ENCODE measurements around the gene CTNNBIP1.

Gene CTNNBIP1

DNA sequence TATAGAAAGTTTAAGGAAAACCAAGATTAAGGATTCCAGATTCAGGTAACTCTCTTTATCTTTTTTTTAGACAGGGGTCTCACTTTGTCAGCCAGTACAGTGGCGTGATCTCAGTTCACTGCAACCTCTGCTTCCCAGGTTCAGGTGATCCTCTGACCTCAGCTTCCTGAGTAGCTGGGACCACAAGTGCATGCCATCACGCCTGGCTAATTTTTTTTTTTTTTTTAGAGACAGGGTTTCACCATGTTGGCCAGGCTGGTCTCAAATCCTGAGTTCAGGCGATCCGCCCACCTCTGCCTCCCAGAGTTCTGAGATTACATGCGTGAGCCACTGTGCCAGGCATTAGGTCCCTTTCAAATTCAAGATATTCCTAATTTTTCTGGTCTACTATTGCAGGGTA, 17.2 kb upstream of the CTNNBIP1 start:
- Histone ChIP-seq H3K27me3 (ENCODE audit: insufficient read depth, low read length) (no peaks in the 10 kb centered on the region), H3F3A (ENCODE audit: insufficient read depth, low read length) (peaks cover 3% of the 10 kb centered on the region; the same call in 1 of the 2 replicates), H3K9me3 (ENCODE audit: low read length) (no peaks in the 10 kb centered on the region), H3K9me2 (ENCODE audit: low read depth, low read length) (no peaks in the 10 kb centered on the region), H3K4me1 (ENCODE audit: insufficient read depth, low read length, severe bottlenecking) (peaks cover 9% of the 10 kb centered on the region), H3K36me3 (ENCODE audit: insufficient read depth, low read length) (peaks cover 26% of the 10 kb centered on the region), H3K4me3 (ENCODE audit: low read depth, low read length, poor library complexity, severe bottlenecking) (no peak overlapping the region), H2AFZ (ENCODE audit: low read length) (no peak overlapping the region), H3K27ac (ENCODE audit: low read depth, low read length, poor library complexity, severe bottlenecking) (no peak overlapping the region), H3K9ac (ENCODE audit: low read length) (no peak overlapping the region), H3K4me2 (ENCODE audit: low read length) (no peak overlapping the region), H3K79me2 (ENCODE audit: insufficient read depth, low read length) (no peaks in the 10 kb centered on the region), H4K20me1 (ENCODE audit: insufficient read depth, low read length) (no peaks in the 10 kb centered on the region)
- TF ChIP-seq, protein P1, sequence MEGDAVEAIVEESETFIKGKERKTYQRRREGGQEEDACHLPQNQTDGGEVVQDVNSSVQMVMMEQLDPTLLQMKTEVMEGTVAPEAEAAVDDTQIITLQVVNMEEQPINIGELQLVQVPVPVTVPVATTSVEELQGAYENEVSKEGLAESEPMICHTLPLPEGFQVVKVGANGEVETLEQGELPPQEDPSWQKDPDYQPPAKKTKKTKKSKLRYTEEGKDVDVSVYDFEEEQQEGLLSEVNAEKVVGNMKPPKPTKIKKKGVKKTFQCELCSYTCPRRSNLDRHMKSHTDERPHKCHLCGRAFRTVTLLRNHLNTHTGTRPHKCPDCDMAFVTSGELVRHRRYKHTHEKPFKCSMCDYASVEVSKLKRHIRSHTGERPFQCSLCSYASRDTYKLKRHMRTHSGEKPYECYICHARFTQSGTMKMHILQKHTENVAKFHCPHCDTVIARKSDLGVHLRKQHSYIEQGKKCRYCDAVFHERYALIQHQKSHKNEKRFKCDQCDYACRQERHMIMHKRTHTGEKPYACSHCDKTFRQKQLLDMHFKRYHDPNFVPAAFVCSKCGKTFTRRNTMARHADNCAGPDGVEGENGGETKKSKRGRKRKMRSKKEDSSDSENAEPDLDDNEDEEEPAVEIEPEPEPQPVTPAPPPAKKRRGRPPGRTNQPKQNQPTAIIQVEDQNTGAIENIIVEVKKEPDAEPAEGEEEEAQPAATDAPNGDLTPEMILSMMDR (IDR thresholded peaks at IDR 0.05; ENCODE audit: low read length), result no peak
- no peak for TF ChIP-seq EZH2 (IDR thresholded peaks at IDR 0.05; ENCODE audit: borderline replicate concordance, low read length)

DNA sequence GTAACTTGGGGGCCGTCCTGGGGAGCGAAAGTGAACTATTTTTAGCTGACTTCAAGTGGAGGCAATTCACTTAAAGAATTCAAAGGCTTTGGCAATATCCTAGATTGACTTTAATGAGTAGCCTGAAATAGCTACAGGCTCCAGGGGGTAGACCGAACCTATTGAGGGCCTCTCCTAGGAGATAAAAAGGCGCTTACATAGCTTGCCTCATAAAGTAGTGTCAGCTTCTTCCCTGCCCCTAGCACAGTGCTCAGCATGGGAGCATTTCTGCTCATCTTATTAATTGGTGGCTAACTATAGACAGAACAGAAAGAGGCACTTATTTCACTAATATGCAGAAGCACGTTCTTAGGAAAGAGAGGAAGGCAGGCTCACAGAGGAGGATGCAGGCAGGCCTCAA, 12.3 kb upstream of the CTNNBIP1 start:
- Histone ChIP-seq H3K4me3 (ENCODE audit: low read depth, low read length, poor library complexity, severe bottlenecking) (no peak overlapping the region), H3K4me2 (ENCODE audit: low read length) (no peak overlapping the region), H3K27ac (ENCODE audit: low read depth, low read length, poor library complexity, severe bottlenecking) (no peak overlapping the region), H3F3A (ENCODE audit: insufficient read depth, low read length) (peaks cover 3% of the 10 kb centered on the region; the same call in 1 of the 2 replicates), H3K9me2 (ENCODE audit: low read depth, low read length) (no peaks in the 10 kb centered on the region), H4K20me1 (ENCODE audit: insufficient read depth, low read length) (no peaks in the 10 kb centered on the region), H2AFZ (ENCODE audit: low read length) (no peak overlapping the region), H3K9ac (ENCODE audit: low read length) (no peak overlapping the region), H3K36me3 (ENCODE audit: insufficient read depth, low read length) (no peaks in the 10 kb centered on the region), H3K9me3 (ENCODE audit: low read length) (no peaks in the 10 kb centered on the region), H3K79me2 (ENCODE audit: insufficient read depth, low read length) (no peaks in the 10 kb centered on the region), H3K4me1 (ENCODE audit: insufficient read depth, low read length, severe bottlenecking) (peaks cover 4% of the 10 kb centered on the region), H3K27me3 (ENCODE audit: insufficient read depth, low read length) (no peaks in the 10 kb centered on the region)
- no peak for TF ChIP-seq EZH2 (IDR thresholded peaks at IDR 0.05; ENCODE audit: borderline replicate concordance, low read length)
- TF ChIP-seq, protein P1 (IDR thresholded peaks at IDR 0.05; ENCODE audit: low read length), result no peak

DNA sequence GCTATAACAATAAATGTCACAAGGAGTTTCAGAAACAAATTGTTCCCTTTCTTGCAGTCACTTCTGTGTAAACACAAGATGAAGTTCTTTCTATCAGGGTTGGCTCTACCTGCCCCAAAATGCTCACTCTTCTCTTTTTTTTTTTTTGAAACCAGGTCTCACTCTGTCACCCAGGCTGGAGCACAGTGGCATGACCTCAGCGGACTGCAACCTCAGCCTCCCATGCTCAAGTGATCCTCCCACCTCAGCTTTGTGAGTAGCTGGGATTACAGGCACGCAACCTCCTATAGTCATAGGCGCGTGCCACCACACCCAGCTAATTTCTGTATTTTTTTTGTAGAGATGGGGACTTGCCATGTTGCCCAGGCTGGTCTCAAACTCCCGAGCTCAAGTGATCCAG, 10.5 kb upstream of the CTNNBIP1 start:
- TF ChIP-seq, protein P1 (IDR thresholded peaks at IDR 0.05; ENCODE audit: low read length), result no peak
- no peak for TF ChIP-seq EZH2 (IDR thresholded peaks at IDR 0.05; ENCODE audit: borderline replicate concordance, low read length)
- Histone ChIP-seq H3K79me2 (ENCODE audit: insufficient read depth, low read length) (no peaks in the 10 kb centered on the region), H3K36me3 (ENCODE audit: insufficient read depth, low read length) (no peaks in the 10 kb centered on the region), H3K4me2 (ENCODE audit: low read length) (no peak overlapping the region), H4K20me1 (ENCODE audit: insufficient read depth, low read length) (no peaks in the 10 kb centered on the region), H3K27ac (ENCODE audit: low read depth, low read length, poor library complexity, severe bottlenecking) (no peak overlapping the region), H3K27me3 (ENCODE audit: insufficient read depth, low read length) (no peaks in the 10 kb centered on the region), H3K9ac (ENCODE audit: low read length) (no peak overlapping the region), H3K4me1 (ENCODE audit: insufficient read depth, low read length, severe bottlenecking) (no peaks in the 10 kb centered on the region), H3K9me2 (ENCODE audit: low read depth, low read length) (no peaks in the 10 kb centered on the region), H3K9me3 (ENCODE audit: low read length) (no peaks in the 10 kb centered on the region), H3F3A (ENCODE audit: insufficient read depth, low read length) (no peaks in the 10 kb centered on the region), H3K4me3 (ENCODE audit: low read depth, low read length, poor library complexity, severe bottlenecking) (no peak overlapping the region), H2AFZ (ENCODE audit: low read length) (no peak overlapping the region)
